GM23338 (cell line): ENCODE data around the gene FAM171A2. TPM values are rescaled to one million over a fixed set of nuclear protein-coding genes. Genes with fewer than 3 reads are reported as not detected.

ENCODE experiments used
- ATAC-seq: fragments of 200-7000 bp; cut with Tn5 transposase; 3 replicates; pipeline ENCODE4 v1.9.1; 2020
- DNase-seq: peaks from one replicate; pipeline ENCODE4 v3.0.0-alpha.2; 2015; ENCODE audit warnings: low spot score
- H2AFZ ChIP-seq: fragments of 200-600 bp; sonication (generic); 2 replicates; pipeline ENCODE4 v1.8.0; 2016; ENCODE audit warnings: antibody characterized with exemption, mild to moderate bottlenecking, moderate library complexity
- H3F3A ChIP-seq: fragments of 200-600 bp; sonication (generic); replicated peaks from 2 replicates; pipeline ENCODE4 v1.8.0; 2017; ENCODE audit warnings: antibody characterized with exemption, mixed run types, low read depth
- H3K27ac ChIP-seq: fragments of 200-600 bp; sonication (generic); 2 replicates; pipeline ENCODE4 v1.6.1; 2016; ENCODE audit warnings: low read depth
- H3K27me3 ChIP-seq: fragments of 200-600 bp; sonication (generic); 2 replicates; pipeline ENCODE4 v1.8.0; 2016; ENCODE audit warnings: mild to moderate bottlenecking, mixed run types, moderate library complexity; ENCODE audit not compliant: insufficient read depth
- H3K36me3 ChIP-seq: fragments of 200-600 bp; sonication (generic); 2 replicates; pipeline ENCODE4 v1.8.0; 2016; ENCODE audit warnings: mild to moderate bottlenecking; ENCODE audit not compliant: insufficient read depth
- H3K4me1 ChIP-seq: fragments of 200-600 bp; sonication (generic); 2 replicates; pipeline ENCODE4 v1.8.0; 2016; ENCODE audit warnings: mild to moderate bottlenecking, moderate library complexity; ENCODE audit not compliant: insufficient read depth
- H3K4me2 ChIP-seq: fragments of 200-600 bp; sonication (generic); 2 replicates; pipeline ENCODE4 v1.7.1; 2017; ENCODE audit warnings: mixed run types
- H3K4me3 ChIP-seq: fragments of 200-600 bp; sonication (generic); 2 replicates; pipeline ENCODE4 v1.6.1; 2016; ENCODE audit warnings: mixed run types
- H3K79me2 ChIP-seq: fragments of 200-600 bp; sonication (generic); replicated peaks from 2 replicates; pipeline ENCODE4 v1.8.0; 2017; ENCODE audit warnings: mild to moderate bottlenecking; ENCODE audit not compliant: insufficient read depth
- H3K9me2 ChIP-seq: fragments of 200-600 bp; sonication (generic); 2 replicates; pipeline ENCODE4 v1.8.0; 2017; ENCODE audit not compliant: insufficient read depth
- H4K20me1 ChIP-seq: fragments of 200-600 bp; sonication (generic); replicated peaks from 2 replicates; pipeline ENCODE4 v1.8.0; 2017; ENCODE audit warnings: mild to moderate bottlenecking; ENCODE audit not compliant: insufficient read depth
- H3K27ac Mint-ChIP-seq: 2 replicates; pipeline ENCODE4 v1.8.0; 2020; ENCODE audit warnings: inconsistent platforms, mild to moderate bottlenecking, moderate library complexity, mixed read lengths
- H3K27me3 Mint-ChIP-seq: 3 replicates; pipeline ENCODE4 v1.8.0; 2022; ENCODE audit warnings: low read depth, mild to moderate bottlenecking, moderate library complexity, mixed read lengths, inconsistent platforms; ENCODE audit not compliant: insufficient read depth, poor library complexity
- H3K36me3 Mint-ChIP-seq: 3 replicates; pipeline ENCODE4 v1.8.0; 2021; ENCODE audit warnings: low read depth, mild to moderate bottlenecking, inconsistent platforms, moderate library complexity, mixed read lengths
- H3K4me1 Mint-ChIP-seq: 3 replicates; pipeline ENCODE4 v1.8.0; 2020; ENCODE audit warnings: mild to moderate bottlenecking, inconsistent platforms, mixed read lengths
- H3K4me3 Mint-ChIP-seq: 3 replicates; pipeline ENCODE4 v1.8.0; 2021; ENCODE audit warnings: moderate library complexity, mild to moderate bottlenecking, inconsistent platforms, mixed read lengths
- H3K9me3 Mint-ChIP-seq: 3 replicates; pipeline ENCODE4 v1.8.0; 2020; ENCODE audit warnings: moderate library complexity, mild to moderate bottlenecking, inconsistent platforms, mixed read lengths
- CREB1 ChIP-seq: fragments of 250-450 bp; sonication (Bioruptor Pico); IDR thresholded peaks from 2 replicates; pipeline ENCODE4 v1.5.0; 2020; ENCODE audit warnings: low read depth, mild to moderate bottlenecking, moderate library complexity
- ETS1 ChIP-seq: IDR thresholded peaks from 2 replicates; pipeline ENCODE4 v1.6.1; 2016; ENCODE audit warnings: antibody characterized with exemption
- EZH2 ChIP-seq: fragments of 200-600 bp; sonication (generic); IDR thresholded peaks from one replicate; pipeline ENCODE4 v1.8.0; 2017; ENCODE audit warnings: antibody characterized with exemption, mild to moderate bottlenecking, low read depth; ENCODE audit not compliant: unreplicated experiment
- EZH2phosphoT487 ChIP-seq: fragments of 200-600 bp; sonication (generic); IDR thresholded peaks from one replicate; pipeline ENCODE4 v1.8.1; 2018; ENCODE audit warnings: antibody characterized with exemption; ENCODE audit not compliant: unreplicated experiment
- JUNB ChIP-seq: IDR thresholded peaks from one replicate; pipeline ENCODE4 v1.6.1; 2016; ENCODE audit warnings: antibody characterized with exemption; ENCODE audit not compliant: unreplicated experiment
- NANOG ChIP-seq: IDR thresholded peaks from 2 replicates; pipeline ENCODE4 v1.6.1; 2016; ENCODE audit warnings: antibody characterized with exemption, borderline replicate concordance
- POLR2AphosphoS5 ChIP-seq: IDR thresholded peaks from 2 replicates; pipeline ENCODE4 v1.6.1; 2016; ENCODE audit warnings: antibody characterized with exemption, low read depth
- REST ChIP-seq: IDR thresholded peaks from one replicate; pipeline ENCODE4 v1.6.1; 2018; ENCODE audit warnings: antibody characterized with exemption; ENCODE audit not compliant: unreplicated experiment
- STAT1 ChIP-seq: IDR thresholded peaks from one replicate; pipeline ENCODE4 v1.6.1; 2016; ENCODE audit warnings: antibody characterized with exemption; ENCODE audit not compliant: unreplicated experiment
- ZNF114 ChIP-seq: fragments of 250-450 bp; sonication (Bioruptor Pico); IDR thresholded peaks from 2 replicates; pipeline ENCODE4 v1.5.0; 2020; ENCODE audit warnings: mild to moderate bottlenecking, moderate library complexity
- ZNF331 ChIP-seq: fragments of 250-450 bp; sonication (Bioruptor Pico); IDR thresholded peaks from 2 replicates; pipeline ENCODE4 v1.5.0; 2020; ENCODE audit warnings: low read depth, mild to moderate bottlenecking, moderate library complexity
- polyA plus RNA-seq: library from polyadenylated mRNA; unstranded; fragments of >200 nt; fragmentation: Nextera tagmentation; extraction: Ambion mirVana; gene quantifications from 2 replicates; pipeline ENCODE4 v1.2.1, GENCODE V29; 2016
- total RNA-seq: library from RNA; depleted of rRNA; stranded (reverse); fragments of >200 nt; shearing (Covaris generic); gene quantifications from 2 replicates; pipeline ENCODE4 v1.2.3, GENCODE V29; 2014
- TF ChIP-seq, protein P1 (sequence below), 2 experiments: fragments of 200-600 bp in 1 of 2; sonication (generic) in 1 of 2; conservative IDR thresholded peaks; 2 replicates each; pipeline versions ENCODE4 v1.5.1 to v1.6.1; 2016 to 2017; ENCODE audit warnings: antibody characterized with exemption in 2 of 2, low read depth in 2 of 2, mild to moderate bottlenecking in 2 of 2, moderate library complexity in 1 of 2

FAM171A2 gene
- total and polyA plus RNA-seq, 2 experiments from 2014 or later = 4.1 to 35.4 TPM

DNA sequence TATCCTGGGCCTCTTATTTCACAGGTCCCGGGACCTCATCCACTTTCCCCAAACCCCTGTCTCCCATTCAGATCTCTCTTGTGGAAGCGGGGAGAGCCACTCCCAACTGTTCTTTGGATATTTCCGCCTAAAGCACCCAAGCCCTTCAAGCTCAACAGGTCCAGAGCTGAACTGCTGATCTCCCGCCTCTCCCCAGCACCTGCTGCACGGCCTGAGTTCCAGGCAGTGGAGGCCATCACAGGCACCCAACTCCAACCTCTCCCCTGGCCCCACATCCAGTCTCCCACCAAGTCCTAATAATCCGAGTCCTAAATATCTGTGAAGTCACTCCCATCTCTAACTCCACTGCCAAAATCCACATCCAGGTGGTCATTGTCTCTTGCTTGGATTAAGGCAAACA is 19.3 kb upstream of the FAM171A2 start:
- Mint-ChIP-seq H3K27ac (no peak overlapping the region), H3K36me3 (peaks cover 3% of the 10 kb centered on the region; the same call in 2 of the 3 replicates), H3K4me3 (no peak overlapping the region), H3K27me3 (peaks cover 41% of the 10 kb centered on the region), H3K9me3 (no peaks in the 10 kb centered on the region; the same call in 2 of the 3 replicates), H3K4me1 (peaks cover 13% of the 10 kb centered on the region)
- no peak overlapping the region for H2AFZ ChIP-seq
- no peak overlapping the region for H3K27ac ChIP-seq
- no peak for TF ChIP-seq REST
- no peak overlapping the region for H3K4me3 ChIP-seq
- no peaks in the 10 kb centered on the region for H3K9me2 ChIP-seq
- no peak for ATAC-seq
- no peak for DNase-seq
- no peaks in the 10 kb centered on the region for H4K20me1 ChIP-seq
- H3K36me3 ChIP-seq = no peaks in the 10 kb centered on the region
- H3F3A ChIP-seq = 0 out of 2 replicates have a peak, but pooled peaks cover 3% of the 10 kb centered on the region
- H3K4me1 ChIP-seq = peaks cover 7% of the 10 kb centered on the region
- no peaks in the 10 kb centered on the region for H3K79me2 ChIP-seq
- H3K4me2 ChIP-seq = no peak overlapping the region
- H3K27me3 ChIP-seq = peaks cover 51% of the 10 kb centered on the region

- H3K27ac ChIP-seq = no peak overlapping the region
- H3F3A ChIP-seq = 0 out of 2 replicates have a peak, but pooled peaks cover 3% of the 10 kb centered on the region
- no peak for ATAC-seq
- DNase-seq = no peak
- no peaks in the 10 kb centered on the region for H4K20me1 ChIP-seq
- H3K4me3 Mint-ChIP-seq = no peak overlapping the region
- H2AFZ ChIP-seq = no peak overlapping the region
- H3K27me3 Mint-ChIP-seq = peaks cover 41% of the 10 kb centered on the region
- no peak overlapping the region for H3K27ac Mint-ChIP-seq
- H3K79me2 ChIP-seq = no peaks in the 10 kb centered on the region
- H3K36me3 Mint-ChIP-seq = peaks cover 3% of the 10 kb centered on the region; the same call in 2 of the 3 replicates
- no peak overlapping the region for H3K4me3 ChIP-seq
- H3K4me1 Mint-ChIP-seq = peaks cover 13% of the 10 kb centered on the region
- TF ChIP-seq EZH2 (no peak), ETS1 (no peak), NANOG (no peak), ZNF331 (CRISPR knock-in tag) (no peak), POLR2AphosphoS5 (no peak), EZH2phosphoT487 (no peak), STAT1 (no peak), ZNF114 (CRISPR knock-in tag) (no peak), REST (no peak), JUNB (no peak), CREB1 (CRISPR knock-in tag) (no peak)
- TF ChIP-seq, protein P1, sequence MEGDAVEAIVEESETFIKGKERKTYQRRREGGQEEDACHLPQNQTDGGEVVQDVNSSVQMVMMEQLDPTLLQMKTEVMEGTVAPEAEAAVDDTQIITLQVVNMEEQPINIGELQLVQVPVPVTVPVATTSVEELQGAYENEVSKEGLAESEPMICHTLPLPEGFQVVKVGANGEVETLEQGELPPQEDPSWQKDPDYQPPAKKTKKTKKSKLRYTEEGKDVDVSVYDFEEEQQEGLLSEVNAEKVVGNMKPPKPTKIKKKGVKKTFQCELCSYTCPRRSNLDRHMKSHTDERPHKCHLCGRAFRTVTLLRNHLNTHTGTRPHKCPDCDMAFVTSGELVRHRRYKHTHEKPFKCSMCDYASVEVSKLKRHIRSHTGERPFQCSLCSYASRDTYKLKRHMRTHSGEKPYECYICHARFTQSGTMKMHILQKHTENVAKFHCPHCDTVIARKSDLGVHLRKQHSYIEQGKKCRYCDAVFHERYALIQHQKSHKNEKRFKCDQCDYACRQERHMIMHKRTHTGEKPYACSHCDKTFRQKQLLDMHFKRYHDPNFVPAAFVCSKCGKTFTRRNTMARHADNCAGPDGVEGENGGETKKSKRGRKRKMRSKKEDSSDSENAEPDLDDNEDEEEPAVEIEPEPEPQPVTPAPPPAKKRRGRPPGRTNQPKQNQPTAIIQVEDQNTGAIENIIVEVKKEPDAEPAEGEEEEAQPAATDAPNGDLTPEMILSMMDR (conservative IDR thresholded peaks at IDR 0.05; ENCODE audit: low read depth in 2 of 2) = no peak
- no peaks in the 10 kb centered on the region for H3K36me3 ChIP-seq
- peaks cover 7% of the 10 kb centered on the region for H3K4me1 ChIP-seq
- H3K9me3 Mint-ChIP-seq = no peaks in the 10 kb centered on the region; the same call in 2 of the 3 replicates
- H3K9me2 ChIP-seq = no peaks in the 10 kb centered on the region
- H3K4me2 ChIP-seq = no peak overlapping the region
- peaks cover 44% of the 10 kb centered on the region for H3K27me3 ChIP-seq
Measured at GRCh38 chr17:44381810-44382305, 18.2 kb upstream of the FAM171A2 start.
